GM19035 (cell line): Measurements from ENCODE around the gene MTERF1.

Experiments used
- ATAC-seq: cut with Tn5 transposase; IDR thresholded peaks from one replicate; pipeline ENCODE4 v1.9.1; 2021; ENCODE audit not compliant: unreplicated experiment

Gene MTERF1

DNA sequence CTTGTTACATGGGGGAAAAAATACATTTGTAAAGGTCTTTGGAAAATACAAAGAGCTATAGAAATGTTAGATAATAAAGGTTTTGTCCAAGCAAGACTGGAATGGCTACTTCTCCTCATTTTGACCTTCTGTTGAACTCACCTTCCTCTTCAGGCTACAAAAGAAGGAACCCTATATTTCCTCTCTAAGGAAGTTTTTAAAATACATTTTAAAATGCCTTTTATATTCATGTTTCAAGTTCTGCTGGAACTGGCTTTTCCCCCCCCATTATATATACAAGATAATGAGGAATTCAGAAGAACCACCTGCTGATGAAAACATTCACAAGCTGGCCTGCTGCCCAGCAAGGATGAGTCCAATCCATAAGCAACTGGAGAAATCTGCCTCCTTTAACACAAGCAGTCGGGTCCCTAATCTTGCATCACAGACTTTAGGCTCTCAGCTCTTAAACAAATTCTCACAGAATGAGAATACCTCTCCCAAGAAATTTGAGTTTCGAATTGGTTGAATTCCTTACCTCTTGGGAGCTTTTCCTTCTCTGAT is 44.6 kb downstream of the MTERF1 start:
- no peak for ATAC-seq

DNA sequence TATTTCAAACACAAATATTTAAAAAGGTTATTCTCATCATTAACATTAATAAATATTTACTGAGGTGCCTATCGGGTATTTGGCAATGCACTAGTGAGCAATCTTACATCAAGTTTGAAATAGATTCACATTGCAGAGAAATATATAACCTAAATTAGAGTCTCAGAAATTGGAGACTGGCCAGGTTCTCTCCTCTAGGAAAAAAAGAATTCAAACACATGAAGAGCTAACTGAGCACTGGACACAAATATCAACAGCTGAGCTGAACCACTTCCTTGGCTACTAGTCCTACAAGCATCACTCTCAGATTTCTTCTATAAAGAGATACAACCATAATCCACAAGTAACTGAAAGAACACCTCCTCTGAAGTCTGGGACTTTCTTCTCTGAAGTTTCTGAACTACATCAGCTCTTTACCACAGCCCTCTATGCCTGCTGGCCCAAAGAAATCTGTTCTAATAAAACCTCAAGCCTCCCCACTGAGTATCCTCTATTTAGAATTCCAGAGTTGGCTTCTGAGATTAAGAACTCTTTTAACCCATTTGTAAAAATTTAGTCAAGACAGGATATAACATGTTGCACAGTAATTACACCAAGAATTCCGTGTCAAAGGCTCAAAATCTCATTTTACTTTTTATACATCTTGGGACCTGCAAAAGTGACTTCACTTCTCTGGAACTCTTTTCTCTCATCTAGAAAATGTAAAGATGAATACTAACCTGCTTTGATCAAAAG is 45.2 kb downstream of the MTERF1 start:
- no peak for ATAC-seq

GRCh38 chr7:91832493-91833045 is 47.9 kb downstream of the MTERF1 start:
- no peak for ATAC-seq

- ATAC-seq, result no peak
Measured at GRCh38 chr7:91827169-91827568, 53.3 kb downstream of the MTERF1 start.

DNA sequence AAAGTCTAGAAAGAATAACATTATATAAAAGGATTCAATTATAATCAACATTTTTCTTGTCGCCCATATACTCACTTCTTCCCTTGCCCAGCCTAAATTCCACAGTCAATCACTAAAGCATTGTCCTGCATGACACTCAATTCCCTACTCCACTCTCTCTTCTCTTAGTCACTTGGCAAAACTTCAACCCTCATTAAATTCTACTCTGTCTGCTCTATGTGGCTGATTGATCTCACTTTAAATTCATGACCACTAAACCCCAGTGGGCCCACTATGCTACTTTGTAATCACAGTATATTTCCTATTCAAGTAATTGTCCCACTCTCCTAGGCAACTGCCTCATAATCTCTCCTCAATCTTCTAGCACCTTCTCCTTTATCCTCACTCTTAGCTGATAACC is 54.1 kb downstream of the MTERF1 start:
- no peak for ATAC-seq

GRCh38 chr7:91824201-91824600 is 56.3 kb downstream of the MTERF1 start:
- no peak for ATAC-seq
